OCI-LY7 (cell line): ENCODE data around the gene SLC39A8.

ENCODE experiments used
- CTCF ChIP-seq: fragments of 200-600 bp; sonication (generic); conservative IDR thresholded peaks from 2 replicates; pipeline ENCODE4 v1.5.1; 2014; ENCODE audit warnings: mild to moderate bottlenecking, antibody characterized with exemption, low read length, moderate library complexity, mixed read lengths
- EZH2phosphoT487 ChIP-seq: fragments of 200-600 bp; sonication (generic); IDR thresholded peaks from 2 replicates; pipeline ENCODE4 v1.6.1; 2018; ENCODE audit warnings: low read depth, borderline replicate concordance, mild to moderate bottlenecking, mixed run types, antibody characterized with exemption, low read length, moderate library complexity, mixed read lengths

GRCh38 chr4:102326951-102327350, 18.3 kb downstream of the SLC39A8 start:
- TF ChIP-seq CTCF (no peak), EZH2phosphoT487 (no peak)
